PC-9 (cell line): Measurements from ENCODE around the gene PSME3IP1. TPM values are rescaled to one million over a fixed set of nuclear protein-coding genes. Genes with fewer than 3 reads are reported as not detected.

Experiments used
- BruUV-seq: library from RNA; stranded (reverse); fragments of 400-500 nt; replicated peaks from 2 replicates; lab custom pipeline; 2021; lab: Mats Ljungman, UMichigan
- CTCF ChIA-PET: fragments of 300-600 bp; sonication (Branson Sonifier 250); formaldehyde crosslinking; loops from one replicate; lab custom pipeline; 2022; ENCODE audit warnings: antibody characterized with exemption; lab: Charles Lee
- POLR2A ChIA-PET: fragments of 300-600 bp; sonication (Branson Sonifier 250); formaldehyde crosslinking; loops from one replicate; lab custom pipeline; 2022; ENCODE audit warnings: antibody characterized with exemption; ENCODE audit not compliant: unreplicated experiment; lab: Charles Lee
- DNase-seq, 2 experiments: peaks; one replicate each; pipeline versions ENCODE4 v3.0.0 to v3.0.0-alpha.2; 2015 to 2022; ENCODE audit warnings: mixed read lengths in 1 of 2
- H2AFZ ChIP-seq: fragments of 200-600 bp; sonication (generic); 2 replicates; pipeline ENCODE4 v1.8.1; 2017; ENCODE audit warnings: antibody characterized with exemption
- H3F3A ChIP-seq: fragments of 200-600 bp; sonication (generic); 2 replicates; pipeline ENCODE4 v1.8.1; 2017; ENCODE audit warnings: antibody characterized with exemption, mild to moderate bottlenecking, low read depth; ENCODE audit not compliant: insufficient read depth
- H3K27ac ChIP-seq: fragments of 200-600 bp; sonication (generic); 2 replicates; pipeline ENCODE4 v1.6.1; 2016; ENCODE audit warnings: mixed run types
- H3K27me3 ChIP-seq: fragments of 200-600 bp; sonication (generic); 2 replicates; pipeline ENCODE4 v1.6.1; 2016; ENCODE audit warnings: low read depth, mixed run types; ENCODE audit not compliant: insufficient read depth
- H3K36me3 ChIP-seq: fragments of 200-600 bp; sonication (generic); 2 replicates; pipeline ENCODE4 v1.6.1; 2016; ENCODE audit warnings: low read depth, mixed run types
- H3K4me1 ChIP-seq: fragments of 200-600 bp; sonication (generic); replicated peaks from 2 replicates; pipeline ENCODE4 v1.6.1; 2016; ENCODE audit warnings: mixed run types; ENCODE audit not compliant: insufficient read depth
- H3K4me2 ChIP-seq: fragments of 200-600 bp; sonication (generic); 2 replicates; pipeline ENCODE4 v1.6.1; 2017; ENCODE audit warnings: mixed run types
- H3K4me3 ChIP-seq: fragments of 200-600 bp; sonication (generic); 2 replicates; pipeline ENCODE4 v1.6.1; 2016; ENCODE audit warnings: mixed run types
- H3K79me2 ChIP-seq: fragments of 200-600 bp; sonication (generic); 2 replicates; pipeline ENCODE4 v1.6.1; 2017; ENCODE audit warnings: low read depth, mixed run types
- H3K9me2 ChIP-seq: fragments of 200-600 bp; sonication (generic); 2 replicates; pipeline ENCODE4 v1.8.1; 2017; ENCODE audit warnings: mild to moderate bottlenecking; ENCODE audit not compliant: insufficient read depth
- H3K9me3 ChIP-seq: fragments of 200-600 bp; sonication (generic); 2 replicates; pipeline ENCODE4 v1.8.1; 2016; ENCODE audit warnings: low read depth; ENCODE audit not compliant: insufficient read depth
- H4K20me1 ChIP-seq: fragments of 200-600 bp; sonication (generic); 2 replicates; pipeline ENCODE4 v1.8.1; 2017; ENCODE audit not compliant: insufficient read depth
- CTCF ChIP-seq: fragments of 200-600 bp; sonication (generic); conservative IDR thresholded peaks from 2 replicates; pipeline ENCODE4 v1.6.1; 2017; ENCODE audit warnings: mixed run types, antibody characterized with exemption, mild to moderate bottlenecking, moderate library complexity
- EZH2 ChIP-seq: fragments of 200-600 bp; sonication (generic); IDR thresholded peaks from 2 replicates; pipeline ENCODE4 v1.8.0; 2017; ENCODE audit warnings: antibody characterized with exemption, low read depth
- intact Hi-C: fragments of 100-400 bp; cut with micrococcal nuclease; formaldehyde crosslinking; loops from one replicate; pipeline ENCODE4 v1.10.0; 2022; ENCODE audit not compliant: unreplicated experiment
- total RNA-seq: library from RNA; stranded (reverse); gene quantifications from 2 replicates; pipeline ENCODE4 v1.2.3, GENCODE V29; 2021

Gene PSME3IP1
- total RNA-seq, 1 experiment from 2014 or later, result 121 TPM

- Histone ChIP-seq H3F3A (no peaks in the 10 kb centered on the region), H3K27ac (no peak overlapping the region), H3K4me1 (no peaks in the 10 kb centered on the region), H3K27me3 (no peaks in the 10 kb centered on the region), H3K9me2 (no peaks in the 10 kb centered on the region), H4K20me1 (no peaks in the 10 kb centered on the region), H3K36me3 (no peaks in the 10 kb centered on the region), H3K9me3 (no peaks in the 10 kb centered on the region), H2AFZ (no peak overlapping the region), H3K4me3 (no peak overlapping the region), H3K4me2 (no peak overlapping the region), H3K79me2 (no peaks in the 10 kb centered on the region)
- no peak for DNase-seq
- intact Hi-C loops, result no loop called here
- CTCF ChIA-PET, result no interaction called here
- no TSS peak for BruUV-seq
- TF ChIP-seq EZH2, result no peak
- POLR2A ChIA-PET, result no interaction called here
Observed at GRCh38 chr16:57125376-57125775, 60.5 kb downstream of the PSME3IP1 start.

GRCh38 chr16:57123974-57124674 lies 61.7 kb downstream of the PSME3IP1 start:
- no peak overlapping the region for H2AFZ ChIP-seq
- no peaks in the 10 kb centered on the region for H3K79me2 ChIP-seq
- no peak for DNase-seq
- ChIA-PET POLR2A (no interaction called here), CTCF (interaction anchor here (0.6 to 0.7 kb wide), 2 partner anchors 31 to 395 kb away, joined by 3 to 5 read pairs; no protein-coding TSS in a partner anchor)
- intact Hi-C loops, result no loop called here
- H3K36me3 ChIP-seq, result no peaks in the 10 kb centered on the region
- H3K4me2 ChIP-seq, result no peak overlapping the region
- no peaks in the 10 kb centered on the region for H3K4me1 ChIP-seq
- H4K20me1 ChIP-seq, result no peaks in the 10 kb centered on the region
- no peak overlapping the region for H3K4me3 ChIP-seq
- BruUV-seq, result no TSS peak
- no peaks in the 10 kb centered on the region for H3F3A ChIP-seq
- H3K9me3 ChIP-seq, result no peaks in the 10 kb centered on the region
- H3K27me3 ChIP-seq, result no peaks in the 10 kb centered on the region
- H3K27ac ChIP-seq, result no peak overlapping the region
- TF ChIP-seq CTCF (no peak), EZH2 (no peak)
- no peaks in the 10 kb centered on the region for H3K9me2 ChIP-seq

GRCh38 chr16:57123216-57123973 lies 62.4 kb downstream of the PSME3IP1 start:
- Histone ChIP-seq H3K9me3 (no peaks in the 10 kb centered on the region), H2AFZ (no peak overlapping the region), H3K4me1 (no peaks in the 10 kb centered on the region), H3K4me3 (no peak overlapping the region), H3F3A (no peaks in the 10 kb centered on the region), H4K20me1 (no peaks in the 10 kb centered on the region), H3K27me3 (no peaks in the 10 kb centered on the region), H3K36me3 (no peaks in the 10 kb centered on the region), H3K27ac (no peak overlapping the region), H3K79me2 (no peaks in the 10 kb centered on the region), H3K9me2 (no peaks in the 10 kb centered on the region), H3K4me2 (no peak overlapping the region)
- POLR2A ChIA-PET, result interaction anchor here (0.5 kb wide), 1 partner anchor 37 kb away, joined by 4 read pairs; no protein-coding TSS in a partner anchor
- intact Hi-C loops, result no loop called here
- TF ChIP-seq CTCF (no peak), EZH2 (no peak)
- CTCF ChIA-PET, result interaction anchor here (0.6 kb wide), 1 partner anchor 30 kb away, joined by 3 read pairs; no protein-coding TSS in a partner anchor
- BruUV-seq, result no TSS peak
- no peak for DNase-seq
